Body of pancreas (tissue), 4 donors: ENCODE results near the gene PTPRD.

Experiments
- POLR2A ChIP-seq, 3 donors: fragments of 450-650 bp; IDR thresholded peaks; one replicate each; pipeline ENCODE4 v1.6.1; 2016; ENCODE audit warnings: antibody characterized with exemption in 3 of 3, mild to moderate bottlenecking in 2 of 3
- TF ChIP-seq, protein P1 (sequence below), 7 experiments: fragments of 450-650 bp in 4 of 7; fragments of 200-600 bp in 3 of 7; sonication (generic) in 3 of 7; IDR thresholded peaks; one replicate each; pipeline ENCODE4 v1.5.1; 2016 to 2019; ENCODE audit warnings: antibody characterized with exemption in 7 of 7

DNA sequence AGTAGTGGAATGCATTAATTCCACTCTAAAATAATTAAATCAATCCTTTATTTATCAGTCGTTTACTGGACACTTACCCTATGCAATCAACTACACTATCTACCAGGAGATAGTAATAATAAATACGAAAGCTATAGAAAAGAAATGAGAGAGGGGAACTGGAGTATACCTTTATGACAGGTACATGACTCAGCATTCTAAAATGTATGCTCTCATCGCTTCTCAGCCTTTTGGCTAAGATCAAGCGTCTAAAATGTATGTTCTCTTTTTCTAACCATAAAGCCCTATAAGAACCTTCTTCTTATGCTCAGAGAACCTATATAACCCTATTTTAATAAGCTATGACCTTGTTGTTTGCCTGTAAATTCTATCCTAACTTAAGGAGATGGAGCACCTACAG lies 2059.4 kb downstream of the PTPRD start:
- TF ChIP-seq, protein P1, sequence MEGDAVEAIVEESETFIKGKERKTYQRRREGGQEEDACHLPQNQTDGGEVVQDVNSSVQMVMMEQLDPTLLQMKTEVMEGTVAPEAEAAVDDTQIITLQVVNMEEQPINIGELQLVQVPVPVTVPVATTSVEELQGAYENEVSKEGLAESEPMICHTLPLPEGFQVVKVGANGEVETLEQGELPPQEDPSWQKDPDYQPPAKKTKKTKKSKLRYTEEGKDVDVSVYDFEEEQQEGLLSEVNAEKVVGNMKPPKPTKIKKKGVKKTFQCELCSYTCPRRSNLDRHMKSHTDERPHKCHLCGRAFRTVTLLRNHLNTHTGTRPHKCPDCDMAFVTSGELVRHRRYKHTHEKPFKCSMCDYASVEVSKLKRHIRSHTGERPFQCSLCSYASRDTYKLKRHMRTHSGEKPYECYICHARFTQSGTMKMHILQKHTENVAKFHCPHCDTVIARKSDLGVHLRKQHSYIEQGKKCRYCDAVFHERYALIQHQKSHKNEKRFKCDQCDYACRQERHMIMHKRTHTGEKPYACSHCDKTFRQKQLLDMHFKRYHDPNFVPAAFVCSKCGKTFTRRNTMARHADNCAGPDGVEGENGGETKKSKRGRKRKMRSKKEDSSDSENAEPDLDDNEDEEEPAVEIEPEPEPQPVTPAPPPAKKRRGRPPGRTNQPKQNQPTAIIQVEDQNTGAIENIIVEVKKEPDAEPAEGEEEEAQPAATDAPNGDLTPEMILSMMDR (IDR thresholded peaks at IDR 0.05) = no peak
- no peak for TF ChIP-seq POLR2A (IDR thresholded peaks at IDR 0.05)
